NCI-H2107 (cell line): ENCODE results near the gene RAB34.
"Not testable (repeated sequence)": the region's sequence is repeated elsewhere in the genome, so short reads cannot be mapped to it uniquely, and the experiment has no call there.

Experiments used
- DNase-seq: peaks from one replicate; lab custom pipeline; 2025; lab: John Stamatoyannopoulos, UW

RAB34 gene

GRCh38 chr17:28745786-28746411 lies 28.2 kb upstream of the RAB34 start:
- no peak for DNase-seq

GRCh38 chr17:28744972-28745785 lies 27.5 kb upstream of the RAB34 start:
- DNase-seq = peak; percentile 21

GRCh38 chr17:28744104-28744971 lies 26.7 kb upstream of the RAB34 start:
- DNase-seq = no peak

GRCh38 chr17:28743243-28744103 lies 25.8 kb upstream of the RAB34 start, which contains the start of gene TRAF4:
Gene TRAF4, plus strand, starts transcription at chr17:28744011. Its CDS starts 102 bp downstream, at chr17:28744113.
- DNase-seq = peak; percentile 70

- DNase-seq = no peak
These were observed 24.0 kb upstream of the RAB34 start for GRCh38 chr17:28741358-28742349.

GRCh38 chr17:28740406-28741357 lies 23.0 kb upstream of the RAB34 start:
- no peak for DNase-seq

GRCh38 chr17:28738680-28739384 lies 21.2 kb upstream of the RAB34 start:
- no peak for DNase-seq

- DNase-seq = no peak
These were observed 20.4 kb upstream of the RAB34 start for GRCh38 chr17:28737770-28738679.

GRCh38 chr17:28737316-28737715 lies 19.6 kb upstream of the RAB34 start:
- no peak for DNase-seq

GRCh38 chr17:28735913-28736769 lies 18.5 kb upstream of the RAB34 start:
- not testable (repeated sequence) for DNase-seq

GRCh38 chr17:28735242-28735722 lies 17.6 kb upstream of the RAB34 start:
- DNase-seq = no peak

GRCh38 chr17:28734712-28735241 lies 17.1 kb upstream of the RAB34 start:
- DNase-seq = no peak

- no peak for DNase-seq
These were observed 15.7 kb upstream of the RAB34 start for GRCh38 chr17:28733346-28733745.

- no peak for DNase-seq
These were observed 12.3 kb upstream of the RAB34 start for GRCh38 chr17:28729950-28730330.

- peak; percentile 77 for DNase-seq
These were observed 10.9 kb upstream of the RAB34 start, which contains the start of gene NEK8 for GRCh38 chr17:28728364-28729200. Gene NEK8, plus strand, starts transcription at chr17:28728788. Its CDS starts 26 bp downstream, at chr17:28728814.
